Heart right ventricle (tissue), 16 donors: ENCODE measurements around the gene MINDY4. TPM values are rescaled to one million over a fixed set of nuclear protein-coding genes. Genes with fewer than 3 reads are reported as not detected.
A peak's percentile ranks its signal among the peaks of the same experiment; 100 is the strongest.

Experiments used
- ATAC-seq, 8 donors: fragments of 200-7000 bp; cut with Tn5 transposase; one replicate each; pipeline ENCODE4 v1.9.1; 2020; ENCODE audit warnings: mild to moderate bottlenecking in 8 of 8, moderate library complexity in 8 of 8, moderate number of reproducible peaks in 1 of 8
- DNase-seq, 2 donors: peaks; one replicate each; pipeline ENCODE4 v3.0.0-alpha.2; 2020
- H3K27ac ChIP-seq, 10 donors: fragments of 200-600 bp; sonication (generic) in 2 of 10; one replicate each; pipeline versions ENCODE4 v1.5.0 to v1.8.0; 2020 to 2022; ENCODE audit warnings: mild to moderate bottlenecking in 3 of 10
- H3K27me3 ChIP-seq, 7 donors: fragments of 200-600 bp; one replicate each; pipeline ENCODE4 v1.8.0; 2021 to 2022; ENCODE audit warnings: mild to moderate bottlenecking in 2 of 7
- H3K36me3 ChIP-seq, 9 donors: fragments of 200-600 bp; sonication (generic) in 1 of 9; one replicate each; pipeline versions ENCODE4 v1.5.0 to v1.8.0; 2020 to 2022; ENCODE audit warnings: mild to moderate bottlenecking in 2 of 9
- H3K4me1 ChIP-seq, 9 donors: fragments of 200-600 bp; sonication (generic) in 1 of 9; one replicate each; pipeline versions ENCODE4 v1.5.0 to v1.8.0; 2020 to 2022; ENCODE audit warnings: mild to moderate bottlenecking in 4 of 9
- H3K4me3 ChIP-seq, 10 donors: fragments of 200-600 bp; sonication (generic) in 2 of 10; one replicate each; pipeline versions ENCODE4 v1.5.0 to v1.8.0; 2020 to 2022; ENCODE audit warnings: mild to moderate bottlenecking in 7 of 10, moderate library complexity in 2 of 10
- H3K9me3 ChIP-seq, 11 donors: fragments of 200-600 bp in 10 of 11; sonication (generic) in 2 of 11; one replicate each; pipeline versions ENCODE4 v1.5.0 to v1.8.0; 2013 to 2022; ENCODE audit warnings: mild to moderate bottlenecking in 2 of 11, control low read depth in 1 of 11, moderate library complexity in 1 of 11
- CTCF ChIP-seq, 9 donors: fragments of 200-600 bp; sonication (generic) in 2 of 9; IDR thresholded peaks; one replicate each; pipeline versions ENCODE4 v1.5.0 to v1.8.0; 2021 to 2022; ENCODE audit warnings: antibody characterized with exemption in 9 of 9, mild to moderate bottlenecking in 5 of 9, moderate library complexity in 1 of 9
- whole genome bisulfite sequencing, 2 donors: extraction: QIAGEN DNeasy Blood & Tissue Kit; methylation state at CpG; one replicate each; pipeline ENCODE4 v1.1.7; 2013; ENCODE audit warnings: inconsistent platforms in 1 of 2; 5-methylcytosine and 5-hydroxymethylcytosine counted together
- intact Hi-C, 10 donors: fragments of 100-400 bp; cut with DNase I; formaldehyde crosslinking; loops; one replicate each; pipeline versions ENCODE4 v1.11.1 to v1.14.2; 2022
- polyA plus RNA-seq, 2 donors: library from polyadenylated mRNA; stranded (reverse); fragments of 200-250 nt; gene quantifications; one replicate each; pipeline ENCODE4 v1.2.3, GENCODE V29; 2013
- total RNA-seq, 10 donors: library from RNA; stranded (reverse); fragmentation: NEBNext Ultra II Directional in 3 of 10; extraction: Animal tissue kit (Norgen Biotek cat#: 25700) in 3 of 10; gene quantifications; one replicate each; pipeline versions ENCODE4 v1.2.1 to v1.2.4, GENCODE V29; 2021 to 2023
- donor health status: Arrhythmogenic right ventricular cardiomyopathy.
- donor health status: ischemic (EF 13 %, LVEDD 7.1; RV severe dilation, severe dysfunction).
- donor health status: healthy with polysubstance abuse.
- donor health status: DM: no; HTN: yes; CAD: no.
- donor health status: DM: no; HTN: no; CAD: no.
- donor health status: ischemic (EF 25% LVEDD 6.9; RV normal size, moderate dysfunction).
- donor health status: ischemic (EF 25% LVEDD 5.7; RV mildly dilated, moderate dysfunction).
- donor health status: healthy.
- donor health status: DM: yes; HTN: yes; CAD: no.
- donor health status: Ischemic cardiomyopathy.
- donor health status: ischemic (EF 35%, LVEDD 5.7; RV mildly dilated, moderate dysfunction).
- donor health status: nonischemic (EF 11% LVEDD 7.7; RV severe dilation, severe dysfunction).
- donor health status: DM: yes; HTN: yes; CAD: no.
- donor health status: PGD.
- donor health status: ischemic (EF 29% LVEDD 5.4; RV normal size, mild dysfunction).
- donor health status: nonischemic (EF 23%, LVEDD 6.1; RV moderate dilation, normal function).

Gene MINDY4
- total and polyA plus RNA-seq, 12 donors: 1.9 to 5.4 (median 2.8) TPM

DNA sequence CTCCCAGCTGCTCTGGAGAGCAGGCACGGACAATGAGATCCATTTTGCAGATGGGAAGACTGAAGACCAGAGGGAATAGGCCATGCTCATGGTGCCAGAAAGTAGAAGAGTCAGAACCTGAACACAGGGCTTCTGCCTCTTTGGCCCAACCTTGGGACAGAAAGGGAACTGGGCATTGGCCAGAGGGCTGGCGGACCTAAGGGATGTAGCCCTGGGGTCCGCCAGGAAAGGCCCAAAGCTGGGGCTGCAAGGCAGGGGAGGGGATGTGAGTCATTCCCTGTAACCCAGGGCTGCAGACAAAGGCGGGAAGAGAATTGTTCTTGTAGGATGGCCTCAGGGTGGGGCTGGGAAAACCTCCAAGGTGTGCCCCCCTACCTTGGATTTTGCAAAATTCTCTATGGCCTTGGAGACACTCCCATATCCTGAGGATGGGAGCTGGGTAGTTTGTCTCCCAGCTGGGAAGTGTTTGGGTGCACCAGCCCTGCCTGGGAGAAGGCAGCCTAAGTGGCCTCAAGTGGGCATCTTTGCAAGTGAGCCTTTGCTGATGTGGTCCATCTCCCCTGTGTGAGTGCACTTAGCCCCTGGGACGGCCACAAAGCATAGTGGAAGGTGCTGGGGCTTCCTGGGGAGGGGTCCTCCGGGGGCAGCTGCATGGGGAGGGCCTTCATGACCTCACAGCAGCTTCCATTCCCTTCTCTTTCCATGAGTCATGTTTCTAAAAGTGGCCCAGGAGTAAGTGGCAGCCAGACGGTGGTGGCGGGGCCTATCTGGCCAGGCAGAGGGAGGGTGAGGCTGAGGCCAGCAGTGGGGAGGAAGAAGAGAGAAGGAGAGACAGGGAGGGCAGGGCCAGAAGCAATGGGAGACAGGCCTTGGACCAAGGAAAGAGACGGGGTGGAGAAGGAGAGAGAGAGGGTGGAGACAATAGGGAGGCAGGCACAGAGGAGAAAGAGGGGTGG is 149.6 kb downstream of the MINDY4 start:
- ATAC-seq (peak; percentile 77 to 92 (median 87)), DNase-seq (peak; percentile 64 to 80)
- TF ChIP-seq CTCF (IDR thresholded peaks at IDR 0.05): no peak
- H3K27ac ChIP-seq: peak overlapping the region; percentile 75 to 94 (median 86)
- H3K4me3 ChIP-seq: peak overlapping the region in 1 of 10 donors; percentile 54
- H3K36me3 ChIP-seq: peaks cover 0 to 42% (median 17%) of the 10 kb centered on the region in 9 donors
- peaks cover 33 to 73% (median 63%) of the 10 kb centered on the region in 9 donors for H3K4me1 ChIP-seq
- no peaks in the 10 kb centered on the region for H3K9me3 ChIP-seq
- WGBS, 2 donors: 31 to 35% methylated on average over 9 of the region's 9 CpGs
- intact Hi-C loops: no loop called here
- no peaks in the 10 kb centered on the region for H3K27me3 ChIP-seq

DNA sequence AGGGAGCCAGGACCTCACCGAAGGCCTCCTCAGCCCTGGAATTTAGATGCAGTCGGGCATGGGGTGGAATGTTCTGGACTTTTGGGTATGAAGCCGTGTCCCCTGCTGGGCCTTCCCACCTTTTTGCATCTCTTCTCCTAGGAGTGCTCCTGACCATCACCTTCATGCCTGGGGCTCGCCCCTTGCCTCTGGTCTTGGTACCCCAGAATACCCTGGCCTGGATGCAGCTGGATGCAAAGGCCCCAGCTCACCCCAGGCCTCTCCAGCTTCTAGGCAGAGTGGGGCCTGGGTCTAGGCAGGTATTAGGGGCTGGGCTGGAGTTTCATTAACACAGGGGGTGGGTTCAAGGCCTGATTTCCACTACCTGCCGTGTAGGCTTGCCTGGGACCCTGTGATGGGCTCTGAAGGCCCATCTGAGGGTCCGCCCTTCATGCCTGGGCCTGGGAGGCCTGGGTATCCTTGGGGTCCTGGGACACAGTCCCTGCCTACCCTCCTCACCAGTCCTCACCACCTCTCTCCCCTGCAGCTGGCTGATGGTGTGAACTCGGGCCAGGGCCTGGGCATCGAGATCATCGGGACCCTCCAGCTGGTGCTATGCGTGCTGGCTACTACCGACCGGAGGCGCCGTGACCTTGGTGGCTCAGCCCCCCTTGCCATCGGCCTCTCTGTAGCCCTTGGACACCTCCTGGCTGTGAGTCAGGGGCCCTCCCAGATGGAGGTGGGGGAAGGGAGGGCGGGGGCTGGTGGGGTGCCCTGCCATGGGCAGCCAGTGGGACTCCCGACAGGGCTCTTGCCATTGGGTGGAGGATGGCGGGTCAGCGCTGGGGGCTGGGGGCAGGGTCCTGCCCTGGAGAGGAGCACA is 150.6 kb downstream of the MINDY4 start:
- no peaks in the 10 kb centered on the region for H3K27me3 ChIP-seq
- no peak overlapping the region for H3K4me3 ChIP-seq
- intact Hi-C loops: no loop called here
- peaks cover 0 to 51% (median 17%) of the 10 kb centered on the region in 9 donors for H3K36me3 ChIP-seq
- peaks cover 33 to 63% (median 55%) of the 10 kb centered on the region in 9 donors for H3K4me1 ChIP-seq
- H3K9me3 ChIP-seq: peaks cover 0 to 2% (median 0%) of the 10 kb centered on the region in 11 donors
- peak overlapping the region; percentile 75 to 94 (median 86) for H3K27ac ChIP-seq
- TF ChIP-seq CTCF (IDR thresholded peaks at IDR 0.05): no peak
- peak in 4 of 8 donors; percentile 0 to 2 (median 2) for ATAC-seq
- 69 to 72% methylated on average over 19 of the region's 19 CpGs for WGBS, 2 donors
- DNase-seq: peak; percentile 5 to 15

GRCh38 chr7:30922596-30922995 is 151.4 kb downstream of the MINDY4 start:
- peak overlapping the region in 9 of 10 donors; percentile 75 to 91 (median 86) for H3K27ac ChIP-seq
- intact Hi-C loops: no loop called here
- ATAC-seq: no peak

More at GRCh38 chr7:30922596-30922995, 151.4 kb downstream of the MINDY4 start:
- DNase-seq: peak in 1 of 2 donors; percentile 3
- Histone ChIP-seq H3K27me3 (no peaks in the 10 kb centered on the region), H3K4me1 (peaks cover 33 to 55% (median 50%) of the 10 kb centered on the region in 9 donors), H3K4me3 (no peak overlapping the region), H3K36me3 (peaks cover 0 to 51% (median 17%) of the 10 kb centered on the region in 9 donors), H3K9me3 (peaks cover 0 to 8% (median 0%) of the 10 kb centered on the region in 11 donors)
- no peak for TF ChIP-seq CTCF (IDR thresholded peaks at IDR 0.05)
- 81 to 85% methylated on average over 9 of the region's 9 CpGs for WGBS, 2 donors
